Keratinocyte (primary cell): ENCODE results near the gene PTPN4. TPM values are rescaled to one million over a fixed set of nuclear protein-coding genes. Genes with fewer than 3 reads are reported as not detected.
A peak's percentile ranks its signal among the peaks of the same experiment; 100 is the strongest.

Source experiments
- DNase-seq: peaks from one replicate; pipeline ENCODE4 v3.0.0-alpha.2; 2011; ENCODE audit warnings: low read depth, missing footprints, low spot score
- FAIRE-seq: peaks from 2 replicates; lab custom pipeline; 2011; peaks lifted over from hg19 to GRCh38; lab: Jason Lieb, UNC
- H2AFZ ChIP-seq: 2 replicates; pipeline ENCODE4 v1.6.0; 2012; ENCODE audit warnings: low read length, control low read depth, inconsistent platforms; ENCODE audit not compliant: control insufficient read depth
- H3K27ac ChIP-seq: 2 replicates; pipeline ENCODE4 v1.5.1; 2011; ENCODE audit warnings: low read length; ENCODE audit not compliant: control insufficient read depth, insufficient read depth
- H3K27me3 ChIP-seq: 3 replicates; pipeline ENCODE4 v1.6.0; 2011; ENCODE audit warnings: low read length; ENCODE audit not compliant: control insufficient read depth, insufficient read depth; ENCODE audit errors: extremely low read depth
- H3K36me3 ChIP-seq, 2 experiments: 2 replicates in 1 of 2; 3 replicates in 1 of 2; pipeline ENCODE4 v1.5.1; 2011; ENCODE audit warnings: low read length in 2 of 2, mild to moderate bottlenecking in 1 of 2; ENCODE audit not compliant: control insufficient read depth in 2 of 2, insufficient read depth in 2 of 2; ENCODE audit errors: extremely low read depth in 1 of 2
- H3K4me1 ChIP-seq: 3 replicates; pipeline ENCODE4 v1.5.1; 2011; ENCODE audit warnings: low read length; ENCODE audit not compliant: control insufficient read depth, insufficient read depth; ENCODE audit errors: extremely low read depth
- H3K4me2 ChIP-seq: 3 replicates; pipeline ENCODE4 v1.6.0; 2011; ENCODE audit warnings: low read depth, low read length; ENCODE audit not compliant: control insufficient read depth, insufficient read depth; ENCODE audit errors: extremely low read depth
- H3K4me3 ChIP-seq, 3 experiments: fragments of 200-600 bp in 1 of 3; sonication (generic) in 1 of 3; 2 replicates in 2 of 3; 3 replicates in 1 of 3; pipeline ENCODE4 v1.5.1; 2011 to 2016; ENCODE audit warnings: low read length in 3 of 3, mild to moderate bottlenecking in 3 of 3, control low read depth in 2 of 3, inconsistent platforms in 1 of 3, low read depth in 1 of 3, mixed read lengths in 1 of 3, mixed run types in 1 of 3, moderate library complexity in 1 of 3; ENCODE audit not compliant: control insufficient read depth in 2 of 3, insufficient read depth in 2 of 3; ENCODE audit errors: extremely low read depth in 1 of 3
- H3K79me2 ChIP-seq: 2 replicates; pipeline ENCODE4 v1.6.0; 2012; ENCODE audit warnings: low read length; ENCODE audit not compliant: control insufficient read depth, insufficient read depth
- H3K9ac ChIP-seq: 3 replicates; pipeline ENCODE4 v1.6.0; 2011; ENCODE audit warnings: low read length; ENCODE audit not compliant: control insufficient read depth, insufficient read depth; ENCODE audit errors: extremely low read depth
- H3K9me1 ChIP-seq: 3 replicates; pipeline ENCODE4 v1.6.0; 2011; ENCODE audit warnings: low read length; ENCODE audit not compliant: control insufficient read depth, insufficient read depth; ENCODE audit errors: extremely low read depth
- H3K9me3 ChIP-seq: 2 replicates; pipeline ENCODE4 v1.5.1; 2012; ENCODE audit warnings: low read depth, low read length; ENCODE audit not compliant: control insufficient read depth
- H4K20me1 ChIP-seq: 3 replicates; pipeline ENCODE4 v1.6.0; 2011; ENCODE audit warnings: low read length; ENCODE audit not compliant: control insufficient read depth, insufficient read depth; ENCODE audit errors: extremely low read depth
- CTCF ChIP-seq, 3 experiments: IDR thresholded peaks in 1 of 3; conservative IDR thresholded peaks in 1 of 3; optimal IDR thresholded peaks in 1 of 3; 2 replicates in 2 of 3; 3 replicates in 1 of 3; pipeline versions ENCODE3 to v1.5.1; 2011; ENCODE audit warnings: low read length in 3 of 3, mild to moderate bottlenecking in 3 of 3, moderate library complexity in 2 of 3, control low read depth in 1 of 3, inconsistent platforms in 1 of 3; ENCODE audit not compliant: insufficient read depth in 2 of 3; ENCODE audit errors: extremely low read depth in 1 of 3
- EZH2 ChIP-seq: IDR thresholded peaks from one replicate; pipeline ENCODE4 v1.6.1; 2012; ENCODE audit warnings: inconsistent platforms, mild to moderate bottlenecking, low read length, moderate library complexity
- dilution Hi-C: fragments of 300-500 bp; cut with MboI; formaldehyde crosslinking; loops from one replicate; pipeline ENCODE4 v1.7.0; 2020; ENCODE audit warnings: low sequenced_read_pairs; ENCODE audit not compliant: extremely low pct_ligation_motif_present
- polyA plus RNA-seq, 5 experiments: library from polyadenylated mRNA; depleted of rRNA in 3 of 5; stranded (reverse) in 3 of 5; stranded (forward) in 1 of 5; unstranded in 1 of 5; fragments of >200 nt; gene quantifications; 1 replicate in 1 of 5; 2 replicates in 3 of 5; 3 replicates in 1 of 5; pipeline versions ENCODE4 v1.2.1 to v1.2.3, GENCODE V29; 2011 to 2012; ENCODE audit warnings: missing spikeins in 2 of 5, low read depth in 1 of 5, low replicate concordance in 1 of 5

PTPN4 gene
- polyA plus RNA-seq, 1 donor (not counting 4 experiments of a cell fraction or from before 2014, with no cell fraction given): 20.6 TPM

- FAIRE-seq: no peak
- dilution Hi-C loops: no loop called here
Observed at GRCh38 chr2:119826370-119826961, 66.7 kb downstream of the PTPN4 start.

GRCh38 chr2:119827866-119828507, 68.3 kb downstream of the PTPN4 start:
- Histone ChIP-seq H3K27me3 (no peaks in the 10 kb centered on the region), H3K79me2 (peaks cover 10% of the 10 kb centered on the region), H3K36me3 (no peaks in the 10 kb centered on the region), H3K9me1 (no peaks in the 10 kb centered on the region), H3K9me3 (peaks cover 3% of the 10 kb centered on the region), H3K9ac (no peak overlapping the region), H3K4me2 (no peak overlapping the region), H2AFZ (no peak overlapping the region), H3K27ac (no peak overlapping the region), H3K4me3 (no peak overlapping the region), H4K20me1 (no peaks in the 10 kb centered on the region), H3K4me1 (no peaks in the 10 kb centered on the region)
- no peak for DNase-seq
- peak; percentile 44 for FAIRE-seq
- dilution Hi-C loops: no loop called here
- no peak for TF ChIP-seq CTCF (optimal IDR thresholded peaks at IDR 0.05 in 1 of 3, IDR thresholded peaks at IDR 0.05 in 1 of 3, conservative IDR thresholded peaks at IDR 0.05 in 1 of 3; ENCODE audit: extremely low read depth in 1 of 3, insufficient read depth in 2 of 3, low read length in 3 of 3)
- no peak for TF ChIP-seq EZH2

More at GRCh38 chr2:119826370-119826961, 66.7 kb downstream of the PTPN4 start:
- H3K4me2 ChIP-seq: no peak overlapping the region
- H3K4me1 ChIP-seq: no peaks in the 10 kb centered on the region
- H2AFZ ChIP-seq: no peak overlapping the region
- DNase-seq: no peak
- no peaks in the 10 kb centered on the region for H4K20me1 ChIP-seq
- H3K27me3 ChIP-seq: no peaks in the 10 kb centered on the region
- H3K9me1 ChIP-seq: no peaks in the 10 kb centered on the region
- H3K4me3 ChIP-seq: no peak overlapping the region
- peaks cover 12% of the 10 kb centered on the region for H3K79me2 ChIP-seq
- no peak overlapping the region for H3K9ac ChIP-seq
- no peaks in the 10 kb centered on the region for H3K36me3 ChIP-seq
- TF ChIP-seq CTCF (optimal IDR thresholded peaks at IDR 0.05 in 1 of 3, IDR thresholded peaks at IDR 0.05 in 1 of 3, conservative IDR thresholded peaks at IDR 0.05 in 1 of 3; ENCODE audit: extremely low read depth in 1 of 3, insufficient read depth in 2 of 3, low read length in 3 of 3) (peak; percentile 65 to 72 (median 69)), EZH2 (no peak)
- H3K9me3 ChIP-seq: peaks cover 3% of the 10 kb centered on the region
- H3K27ac ChIP-seq: no peak overlapping the region
